ENCODE results near the gene SLC35E3. TPM values are rescaled to one million over a fixed set of nuclear protein-coding genes. Genes with fewer than 3 reads are reported as not detected.

SLC35E3 gene
- polyA plus RNA-seq, 1 of the 3 experiments (the other 2 are of a cell fraction): 5.7 TPM

DNA sequence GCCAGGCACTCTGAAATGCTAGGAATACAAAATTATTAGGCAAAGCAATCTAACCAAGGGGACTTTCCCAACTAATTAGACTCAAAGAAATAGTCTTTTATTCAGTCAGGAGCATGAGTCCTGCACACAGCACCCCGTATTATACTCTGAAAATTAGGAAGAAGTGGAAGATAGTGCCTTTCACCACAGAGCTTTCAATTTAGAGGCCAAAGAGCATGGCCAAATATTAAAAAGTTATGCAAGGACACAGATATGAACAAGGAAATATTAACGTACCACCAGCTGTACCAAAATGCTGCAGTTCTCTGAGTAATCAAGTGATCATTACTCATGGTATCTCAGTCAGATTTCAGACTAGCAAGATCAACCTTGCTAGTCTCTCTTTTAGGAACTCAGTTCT is 39.4 kb downstream of the SLC35E3 start (continued):
- TF ChIP-seq, protein P1, sequence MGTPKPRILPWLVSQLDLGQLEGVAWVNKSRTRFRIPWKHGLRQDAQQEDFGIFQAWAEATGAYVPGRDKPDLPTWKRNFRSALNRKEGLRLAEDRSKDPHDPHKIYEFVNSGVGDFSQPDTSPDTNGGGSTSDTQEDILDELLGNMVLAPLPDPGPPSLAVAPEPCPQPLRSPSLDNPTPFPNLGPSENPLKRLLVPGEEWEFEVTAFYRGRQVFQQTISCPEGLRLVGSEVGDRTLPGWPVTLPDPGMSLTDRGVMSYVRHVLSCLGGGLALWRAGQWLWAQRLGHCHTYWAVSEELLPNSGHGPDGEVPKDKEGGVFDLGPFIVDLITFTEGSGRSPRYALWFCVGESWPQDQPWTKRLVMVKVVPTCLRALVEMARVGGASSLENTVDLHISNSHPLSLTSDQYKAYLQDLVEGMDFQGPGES (IDR thresholded peaks at IDR 0.05; ENCODE audit: low read depth, low read length): no peak
- no peak for TF ChIP-seq JUND (IDR thresholded peaks at IDR 0.05)

DNA sequence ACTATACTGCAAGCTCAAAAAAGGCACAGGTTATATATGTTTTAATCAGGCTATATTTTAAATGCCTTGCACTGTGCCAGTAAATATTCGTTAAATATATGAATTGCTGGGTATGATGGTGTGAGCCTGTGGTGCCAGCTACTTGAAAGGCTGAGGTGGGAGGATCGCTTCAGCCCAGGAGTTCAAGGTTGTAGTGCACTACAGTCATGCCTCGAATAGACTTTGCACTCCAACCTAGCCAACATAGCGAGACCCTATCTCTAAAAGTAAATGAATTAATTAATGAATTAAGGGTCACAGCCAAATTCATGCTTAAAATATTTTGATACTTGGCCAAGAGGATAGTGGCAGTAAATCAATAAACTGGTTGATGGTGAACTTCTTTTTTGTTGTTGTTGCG is 39.8 kb downstream of the SLC35E3 start:
- ChIA-PET POLR2A (no interaction called here), CTCF (interaction anchor here (0.6 to 0.8 kb wide), 2 partner anchors 11 to 1013 kb away, joined by 3 read pairs; no protein-coding TSS in a partner anchor)
- 86% methylated on average over 5 of the region's 5 CpGs for WGBS (ENCODE audit: low lambda C conversion rate)
- Histone ChIP-seq H3K9me3 (no peaks in the 10 kb centered on the region), H3K4me1 (ENCODE audit: control insufficient read depth in 1 of 2, insufficient read depth in 2 of 2, low read depth in 1 of 2, low read length in 1 of 2) (no peaks in the 10 kb centered on the region), H3K27ac (ENCODE audit: low read depth in 2 of 2, low read length in 1 of 2) (no peak overlapping the region), H3F3A (replicated peaks; ENCODE audit: insufficient read depth) (peaks cover 7% of the 10 kb centered on the region), H3K27me3 (ENCODE audit: insufficient read depth) (no peaks in the 10 kb centered on the region), H3K9me2 (no peaks in the 10 kb centered on the region), H3K4me2 (no peak overlapping the region), H3K4me3 (ENCODE audit: low read depth in 2 of 2, low read length in 1 of 2) (no peak overlapping the region), H4K20me1 (ENCODE audit: insufficient read depth) (no peaks in the 10 kb centered on the region), H3K36me3 (replicated peaks in 1 of 2; ENCODE audit: control insufficient read depth in 1 of 2, insufficient read depth in 2 of 2, low read length in 1 of 2) (no peaks in the 10 kb centered on the region), H3K79me2 (ENCODE audit: insufficient read depth) (no peaks in the 10 kb centered on the region), H3K9ac (no peak overlapping the region), H2AFZ (ENCODE audit: low read depth) (no peak overlapping the region)
- no peak for DNase-seq
- TF ChIP-seq TCF12 (IDR thresholded peaks at IDR 0.05) (no peak), FOXJ3 (CRISPR knock-in tag; IDR thresholded peaks at IDR 0.05) (no peak), NFIC (IDR thresholded peaks at IDR 0.05; ENCODE audit: borderline replicate concordance) (no peak), FOSL2 (IDR thresholded peaks at IDR 0.05; ENCODE audit: borderline replicate concordance, low read depth) (no peak), GATA2 (CRISPR knock-in tag; IDR thresholded peaks at IDR 0.05) (no peak), CHD2 (IDR thresholded peaks at IDR 0.05; ENCODE audit: low read length, partially characterized antibody) (no peak), EZH2phosphoT487 (IDR thresholded peaks at IDR 0.05; ENCODE audit: borderline replicate concordance, low read depth) (no peak), NRF1 (IDR thresholded peaks at IDR 0.05; ENCODE audit: low read depth, low read length) (no peak), POLR2AphosphoS5 (IDR thresholded peaks at IDR 0.05; ENCODE audit: low read depth, low read length) (no peak), GABPA (IDR thresholded peaks at IDR 0.05; ENCODE audit: low read depth) (no peak), ELF1 (IDR thresholded peaks at IDR 0.05) (no peak), RCOR1 (IDR thresholded peaks at IDR 0.05; ENCODE audit: low read length) (no peak), EP300 (IDR thresholded peaks at IDR 0.05; ENCODE audit: borderline replicate concordance in 1 of 2, low read depth in 1 of 2, low read length in 1 of 2) (no peak), JUND (IDR thresholded peaks at IDR 0.05) (no peak)
- TF ChIP-seq, protein P2, sequence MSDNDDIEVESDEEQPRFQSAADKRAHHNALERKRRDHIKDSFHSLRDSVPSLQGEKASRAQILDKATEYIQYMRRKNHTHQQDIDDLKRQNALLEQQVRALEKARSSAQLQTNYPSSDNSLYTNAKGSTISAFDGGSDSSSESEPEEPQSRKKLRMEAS (IDR thresholded peaks at IDR 0.05; ENCODE audit: low read depth): no peak
- TF ChIP-seq, protein P3, sequence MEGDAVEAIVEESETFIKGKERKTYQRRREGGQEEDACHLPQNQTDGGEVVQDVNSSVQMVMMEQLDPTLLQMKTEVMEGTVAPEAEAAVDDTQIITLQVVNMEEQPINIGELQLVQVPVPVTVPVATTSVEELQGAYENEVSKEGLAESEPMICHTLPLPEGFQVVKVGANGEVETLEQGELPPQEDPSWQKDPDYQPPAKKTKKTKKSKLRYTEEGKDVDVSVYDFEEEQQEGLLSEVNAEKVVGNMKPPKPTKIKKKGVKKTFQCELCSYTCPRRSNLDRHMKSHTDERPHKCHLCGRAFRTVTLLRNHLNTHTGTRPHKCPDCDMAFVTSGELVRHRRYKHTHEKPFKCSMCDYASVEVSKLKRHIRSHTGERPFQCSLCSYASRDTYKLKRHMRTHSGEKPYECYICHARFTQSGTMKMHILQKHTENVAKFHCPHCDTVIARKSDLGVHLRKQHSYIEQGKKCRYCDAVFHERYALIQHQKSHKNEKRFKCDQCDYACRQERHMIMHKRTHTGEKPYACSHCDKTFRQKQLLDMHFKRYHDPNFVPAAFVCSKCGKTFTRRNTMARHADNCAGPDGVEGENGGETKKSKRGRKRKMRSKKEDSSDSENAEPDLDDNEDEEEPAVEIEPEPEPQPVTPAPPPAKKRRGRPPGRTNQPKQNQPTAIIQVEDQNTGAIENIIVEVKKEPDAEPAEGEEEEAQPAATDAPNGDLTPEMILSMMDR (IDR thresholded peaks at IDR 0.05): no peak
- TF ChIP-seq, protein P4, sequence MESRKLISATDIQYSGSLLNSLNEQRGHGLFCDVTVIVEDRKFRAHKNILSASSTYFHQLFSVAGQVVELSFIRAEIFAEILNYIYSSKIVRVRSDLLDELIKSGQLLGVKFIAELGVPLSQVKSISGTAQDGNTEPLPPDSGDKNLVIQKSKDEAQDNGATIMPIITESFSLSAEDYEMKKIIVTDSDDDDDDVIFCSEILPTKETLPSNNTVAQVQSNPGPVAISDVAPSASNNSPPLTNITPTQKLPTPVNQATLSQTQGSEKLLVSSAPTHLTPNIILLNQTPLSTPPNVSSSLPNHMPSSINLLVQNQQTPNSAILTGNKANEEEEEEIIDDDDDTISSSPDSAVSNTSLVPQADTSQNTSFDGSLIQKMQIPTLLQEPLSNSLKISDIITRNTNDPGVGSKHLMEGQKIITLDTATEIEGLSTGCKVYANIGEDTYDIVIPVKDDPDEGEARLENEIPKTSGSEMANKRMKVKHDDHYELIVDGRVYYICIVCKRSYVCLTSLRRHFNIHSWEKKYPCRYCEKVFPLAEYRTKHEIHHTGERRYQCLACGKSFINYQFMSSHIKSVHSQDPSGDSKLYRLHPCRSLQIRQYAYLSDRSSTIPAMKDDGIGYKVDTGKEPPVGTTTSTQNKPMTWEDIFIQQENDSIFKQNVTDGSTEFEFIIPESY (IDR thresholded peaks at IDR 0.05; ENCODE audit: borderline replicate concordance, low read depth): no peak
- TF ChIP-seq, protein P5, sequence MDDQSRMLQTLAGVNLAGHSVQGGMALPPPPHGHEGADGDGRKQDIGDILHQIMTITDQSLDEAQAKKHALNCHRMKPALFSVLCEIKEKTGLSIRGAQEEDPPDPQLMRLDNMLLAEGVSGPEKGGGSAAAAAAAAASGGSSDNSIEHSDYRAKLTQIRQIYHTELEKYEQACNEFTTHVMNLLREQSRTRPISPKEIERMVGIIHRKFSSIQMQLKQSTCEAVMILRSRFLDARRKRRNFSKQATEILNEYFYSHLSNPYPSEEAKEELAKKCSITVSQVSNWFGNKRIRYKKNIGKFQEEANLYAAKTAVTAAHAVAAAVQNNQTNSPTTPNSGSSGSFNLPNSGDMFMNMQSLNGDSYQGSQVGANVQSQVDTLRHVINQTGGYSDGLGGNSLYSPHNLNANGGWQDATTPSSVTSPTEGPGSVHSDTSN (IDR thresholded peaks at IDR 0.05): no peak
- TF ChIP-seq, protein P6, sequence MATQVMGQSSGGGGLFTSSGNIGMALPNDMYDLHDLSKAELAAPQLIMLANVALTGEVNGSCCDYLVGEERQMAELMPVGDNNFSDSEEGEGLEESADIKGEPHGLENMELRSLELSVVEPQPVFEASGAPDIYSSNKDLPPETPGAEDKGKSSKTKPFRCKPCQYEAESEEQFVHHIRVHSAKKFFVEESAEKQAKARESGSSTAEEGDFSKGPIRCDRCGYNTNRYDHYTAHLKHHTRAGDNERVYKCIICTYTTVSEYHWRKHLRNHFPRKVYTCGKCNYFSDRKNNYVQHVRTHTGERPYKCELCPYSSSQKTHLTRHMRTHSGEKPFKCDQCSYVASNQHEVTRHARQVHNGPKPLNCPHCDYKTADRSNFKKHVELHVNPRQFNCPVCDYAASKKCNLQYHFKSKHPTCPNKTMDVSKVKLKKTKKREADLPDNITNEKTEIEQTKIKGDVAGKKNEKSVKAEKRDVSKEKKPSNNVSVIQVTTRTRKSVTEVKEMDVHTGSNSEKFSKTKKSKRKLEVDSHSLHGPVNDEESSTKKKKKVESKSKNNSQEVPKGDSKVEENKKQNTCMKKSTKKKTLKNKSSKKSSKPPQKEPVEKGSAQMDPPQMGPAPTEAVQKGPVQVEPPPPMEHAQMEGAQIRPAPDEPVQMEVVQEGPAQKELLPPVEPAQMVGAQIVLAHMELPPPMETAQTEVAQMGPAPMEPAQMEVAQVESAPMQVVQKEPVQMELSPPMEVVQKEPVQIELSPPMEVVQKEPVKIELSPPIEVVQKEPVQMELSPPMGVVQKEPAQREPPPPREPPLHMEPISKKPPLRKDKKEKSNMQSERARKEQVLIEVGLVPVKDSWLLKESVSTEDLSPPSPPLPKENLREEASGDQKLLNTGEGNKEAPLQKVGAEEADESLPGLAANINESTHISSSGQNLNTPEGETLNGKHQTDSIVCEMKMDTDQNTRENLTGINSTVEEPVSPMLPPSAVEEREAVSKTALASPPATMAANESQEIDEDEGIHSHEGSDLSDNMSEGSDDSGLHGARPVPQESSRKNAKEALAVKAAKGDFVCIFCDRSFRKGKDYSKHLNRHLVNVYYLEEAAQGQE (IDR thresholded peaks at IDR 0.05; ENCODE audit: low read depth, low read length): no peak
